GM08714 (cell line): ENCODE results near the gene STARD10.

Experiments
- H3K4me3 ChIP-seq: fragments of 200-500 bp; sonication (Bioruptor generic); 2 replicates; pipeline ENCODE4 v1.5.1; 2014; ENCODE audit warnings: mild to moderate bottlenecking, low read length, inconsistent platforms
- ZNF274 ChIP-seq: IDR thresholded peaks from 2 replicates; pipeline ENCODE4 v1.6.1; 2012; ENCODE audit warnings: mild to moderate bottlenecking, low read depth, low read length

STARD10 gene

DNA sequence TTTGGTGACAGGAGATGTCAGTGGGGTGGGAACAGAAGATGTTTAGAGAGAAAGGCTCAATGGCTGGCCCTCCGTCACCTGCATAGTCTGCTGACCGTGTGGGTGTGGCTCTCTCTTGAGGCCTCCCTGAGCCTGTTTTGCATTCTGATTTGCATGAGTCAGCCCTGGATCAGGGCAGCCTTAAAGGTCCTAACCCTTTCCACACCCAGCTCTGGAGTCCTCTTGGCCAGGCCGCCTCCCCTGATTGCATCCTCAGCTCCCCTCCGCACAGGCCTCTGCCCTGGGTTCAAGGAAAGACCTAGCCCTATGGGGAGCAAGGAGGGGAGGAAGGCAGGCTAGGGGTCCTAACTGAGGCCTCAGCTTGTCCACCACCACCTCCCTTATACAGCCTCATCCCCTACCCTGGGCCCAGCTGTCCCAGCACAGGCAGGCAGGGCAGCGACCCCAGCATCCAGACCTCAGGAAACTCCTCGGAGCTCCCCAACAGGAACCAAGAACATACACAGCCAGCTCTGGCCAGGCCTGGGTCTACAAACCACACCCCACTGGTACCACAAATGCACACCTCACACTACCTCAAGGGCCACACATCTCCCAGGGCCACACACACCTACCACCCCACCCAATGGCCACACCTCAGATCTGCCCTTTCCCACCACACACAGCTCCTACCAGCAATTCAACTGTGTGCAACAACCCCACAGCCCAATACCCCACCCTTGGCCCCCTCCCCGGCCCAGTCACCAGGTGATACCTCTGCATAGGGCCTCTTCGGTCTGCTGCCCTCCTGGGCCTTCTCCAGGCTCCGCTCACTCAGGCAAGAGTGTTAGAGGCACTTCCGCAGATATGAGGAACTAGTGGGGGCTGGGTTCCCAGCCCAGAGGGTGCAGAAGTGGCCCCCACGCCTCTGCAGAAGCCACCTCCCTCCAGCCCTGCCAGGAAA is 55.4 kb downstream of the STARD10 start:
- TF ChIP-seq ZNF274: no peak
- peak overlapping the region; percentile 30; the same call in 1 of the 2 replicates for H3K4me3 ChIP-seq

DNA sequence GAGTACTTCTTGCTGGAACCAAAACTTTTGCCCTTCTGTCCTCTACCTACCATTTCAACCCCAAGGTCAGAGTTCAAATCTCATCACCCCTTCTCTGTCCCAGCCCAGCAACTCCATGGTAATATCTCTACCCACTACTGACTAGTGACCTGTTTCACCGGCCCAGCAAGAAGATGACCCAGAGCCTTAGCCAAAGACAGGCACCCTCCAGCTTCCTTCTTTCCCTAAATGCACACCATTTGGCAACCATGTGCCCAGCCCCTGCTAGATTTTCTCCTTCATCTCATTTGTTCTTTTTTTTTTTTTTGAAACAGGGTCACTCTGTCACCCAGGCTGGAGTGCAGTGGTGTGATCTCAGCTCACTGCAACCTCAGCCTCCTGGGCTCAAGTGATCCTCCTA is 56.5 kb downstream of the STARD10 start:
- TF ChIP-seq ZNF274: no peak
- no peak overlapping the region for H3K4me3 ChIP-seq

DNA sequence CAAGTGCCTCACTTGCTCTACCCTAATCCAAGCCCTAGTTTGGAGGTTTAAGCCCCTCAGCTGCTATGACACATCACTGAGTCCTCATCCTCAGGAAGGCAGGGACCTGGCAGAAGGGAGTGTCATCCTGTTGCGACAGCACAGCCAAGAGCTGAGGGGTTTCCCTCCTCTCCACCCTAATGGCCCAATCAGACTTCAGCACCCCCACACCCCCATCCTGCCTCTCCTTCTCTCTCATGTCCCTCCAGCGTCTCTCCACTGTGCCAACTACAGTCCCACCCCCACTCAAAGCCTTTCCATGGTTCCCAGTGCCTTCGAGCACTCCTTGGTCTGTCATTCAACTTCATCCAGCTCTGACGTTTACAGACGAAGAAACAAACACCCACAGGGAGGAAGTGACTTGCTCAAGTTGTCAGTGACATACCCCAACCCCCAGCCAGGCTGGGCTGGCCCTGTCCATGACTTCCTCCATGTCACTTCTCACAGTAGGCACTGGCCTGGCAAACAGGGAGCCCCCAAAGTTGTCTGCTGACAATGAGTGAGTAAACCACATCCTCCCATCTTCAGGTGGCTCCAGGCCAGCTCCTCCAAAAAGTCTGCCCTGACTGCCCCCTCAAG is 57.3 kb downstream of the STARD10 start:
- no peak for TF ChIP-seq ZNF274
- H3K4me3 ChIP-seq: no peak overlapping the region

DNA sequence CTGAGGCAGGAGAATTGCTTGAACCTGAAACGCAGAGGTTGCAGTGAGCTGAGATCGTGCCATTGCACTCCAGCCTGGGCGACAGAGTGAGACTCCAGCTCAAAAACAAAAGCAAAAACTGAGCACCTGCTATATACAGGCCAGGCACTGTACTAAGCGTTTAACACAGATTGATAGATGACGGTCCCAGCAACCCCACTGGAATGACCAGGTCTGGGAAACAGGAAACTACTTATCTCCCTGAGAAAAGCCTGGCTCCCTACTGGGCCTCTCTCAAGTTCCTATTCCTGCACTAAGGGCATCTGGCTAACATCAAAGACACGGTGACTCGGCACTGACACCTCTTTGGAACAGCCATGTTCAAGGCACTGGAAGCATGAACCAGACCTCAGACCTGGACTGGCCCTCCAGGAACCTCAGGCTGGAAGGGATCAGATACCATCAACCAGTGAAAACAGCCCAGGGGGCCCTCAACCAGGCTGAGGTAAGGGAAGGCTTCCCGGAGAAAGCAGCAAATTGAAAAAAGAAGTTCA is 58.3 kb downstream of the STARD10 start:
- TF ChIP-seq ZNF274: no peak
- no peak overlapping the region for H3K4me3 ChIP-seq

DNA sequence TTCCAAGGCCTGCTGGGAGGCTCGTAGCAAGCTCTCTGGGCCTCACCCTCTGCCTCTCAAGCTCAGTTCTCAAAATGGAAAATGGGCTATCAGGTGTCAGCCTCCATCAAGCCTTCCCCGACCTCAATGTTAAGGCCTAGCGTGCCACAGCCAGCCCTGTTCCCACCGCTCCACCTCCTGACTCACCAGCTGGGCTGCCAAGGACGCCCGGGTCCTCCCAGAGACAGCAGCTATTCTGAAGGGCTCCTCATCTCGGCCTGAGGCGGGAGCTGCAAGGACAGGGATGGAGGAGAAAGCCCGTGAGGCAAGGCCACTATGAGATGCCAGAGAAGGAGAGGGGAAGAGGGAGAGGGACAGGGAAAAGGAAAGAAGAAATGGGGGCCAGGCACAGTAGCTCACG is 61.5 kb downstream of the STARD10 start:
- no peak overlapping the region for H3K4me3 ChIP-seq
- TF ChIP-seq ZNF274: no peak

DNA sequence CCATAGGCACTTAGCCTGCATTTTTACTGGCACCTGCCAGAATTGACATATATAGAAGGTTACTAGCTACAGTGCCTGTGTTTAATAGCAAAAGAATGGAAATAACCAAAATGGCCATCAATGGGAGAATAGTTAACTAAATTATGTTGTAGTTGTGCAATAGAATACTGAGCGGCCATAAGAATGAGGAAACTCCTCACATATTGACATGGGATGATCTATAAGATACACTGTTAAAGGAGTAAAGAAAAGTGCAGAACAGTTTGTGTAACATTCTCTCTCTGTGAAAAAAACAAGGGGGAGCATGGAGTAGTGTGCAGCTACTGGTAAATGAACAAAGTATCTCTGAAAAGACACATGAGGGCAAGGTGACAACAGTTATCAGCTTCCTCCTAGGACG is 63.1 kb downstream of the STARD10 start:
- no peak for TF ChIP-seq ZNF274
- H3K4me3 ChIP-seq: no peak overlapping the region

DNA sequence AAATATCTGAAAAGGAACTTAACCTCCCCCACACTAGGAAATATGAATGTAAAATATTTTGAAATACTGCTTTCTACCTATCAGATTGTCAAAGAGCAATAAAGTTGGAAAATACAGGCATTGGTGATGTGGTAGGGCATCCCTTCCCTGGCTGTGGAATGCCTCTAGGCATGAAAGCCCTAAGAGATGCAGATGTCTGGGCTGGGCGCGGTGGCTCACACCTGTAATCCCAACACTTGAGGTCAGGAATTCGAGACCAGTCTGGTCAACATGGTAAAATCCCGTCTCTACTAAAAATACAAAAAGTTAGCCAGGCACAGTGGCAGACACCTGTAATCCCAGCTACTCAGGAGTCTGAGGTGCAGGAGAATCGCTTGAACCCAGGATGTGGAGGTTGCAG is 63.6 kb downstream of the STARD10 start:
- TF ChIP-seq ZNF274: no peak
- no peak overlapping the region for H3K4me3 ChIP-seq

DNA sequence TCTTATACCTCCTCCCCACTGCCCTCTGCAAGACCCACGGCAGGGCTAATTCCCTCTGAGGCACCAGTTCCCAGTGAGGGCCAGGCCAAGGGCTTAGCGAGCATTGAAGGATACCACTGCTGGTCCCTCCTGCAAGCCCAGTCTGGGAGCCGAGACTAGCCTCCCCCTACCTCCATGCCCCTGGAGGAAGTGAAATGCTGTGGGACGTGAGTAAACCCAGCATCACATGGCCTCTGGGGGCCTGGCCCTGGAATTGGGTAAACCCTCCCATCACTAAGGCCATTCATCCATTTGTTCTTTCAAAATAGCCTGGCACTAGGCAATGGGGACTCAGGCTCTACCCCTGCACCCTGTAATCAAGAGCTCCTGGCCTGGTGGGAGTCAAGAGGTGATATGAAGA is 66.3 kb downstream of the STARD10 start:
- TF ChIP-seq ZNF274: no peak
- no peak overlapping the region for H3K4me3 ChIP-seq

DNA sequence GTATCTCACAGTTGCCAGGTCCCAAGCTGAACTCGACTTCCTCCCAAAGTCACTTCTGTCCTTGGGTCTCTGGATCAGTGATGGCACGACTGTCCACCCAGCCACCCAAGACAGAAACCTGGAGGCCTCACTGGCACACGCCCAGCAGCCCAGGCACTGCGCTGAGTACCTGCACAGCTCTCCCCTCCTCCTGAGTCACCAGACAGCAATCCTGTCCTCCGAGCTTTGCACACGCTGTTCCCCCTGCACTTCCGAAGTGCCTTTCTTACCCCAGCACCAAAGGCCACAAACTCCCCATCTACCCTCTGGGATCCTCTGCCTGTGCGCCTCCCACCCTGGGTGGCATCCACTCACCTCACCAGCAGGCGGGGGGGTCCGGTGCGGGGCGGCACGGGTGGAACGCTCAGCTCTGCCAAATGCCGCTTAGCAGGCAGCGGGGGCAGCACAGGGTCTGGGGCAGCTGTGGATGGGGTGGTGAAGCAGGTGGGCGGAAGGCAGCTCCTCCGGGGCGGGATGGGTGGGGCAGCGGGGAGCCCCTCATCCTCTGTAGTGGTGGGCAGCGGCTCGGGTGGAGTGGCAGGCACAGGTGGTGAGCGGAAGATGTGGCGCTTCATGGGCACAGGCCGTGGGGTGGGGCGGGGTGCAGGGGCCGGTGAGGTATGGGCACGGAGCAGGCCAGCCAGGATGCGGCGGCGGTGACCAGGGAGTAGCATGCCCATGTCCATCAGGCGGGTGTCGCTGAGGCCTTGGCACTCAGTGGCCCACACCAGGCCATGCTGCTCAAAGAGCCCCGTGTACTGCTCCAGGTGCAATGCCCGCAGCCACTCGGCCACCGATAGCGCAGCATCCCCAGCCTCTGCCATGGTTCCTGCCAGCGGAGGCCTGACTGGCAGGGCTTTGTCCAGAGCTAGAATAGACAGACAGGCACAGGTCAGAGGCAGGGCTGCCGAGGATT is 67.3 kb downstream of the STARD10 start:
- no peak overlapping the region for H3K4me3 ChIP-seq

DNA sequence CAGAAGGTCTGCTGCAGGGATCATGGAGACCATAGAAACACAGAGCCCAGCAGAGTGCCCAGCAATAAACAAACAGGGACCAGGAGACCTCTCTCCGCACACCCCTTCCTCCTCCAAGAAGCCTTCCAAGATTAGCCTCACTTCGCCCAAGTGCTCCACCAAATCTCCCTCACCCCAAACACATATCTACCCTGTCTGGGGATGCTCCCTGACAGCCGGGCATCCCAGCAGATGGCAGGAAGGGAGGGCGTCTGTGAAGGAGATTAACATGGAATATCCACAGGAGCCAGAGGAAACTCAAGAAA is 68.2 kb downstream of the STARD10 start:
- no peak for TF ChIP-seq ZNF274
- no peak overlapping the region for H3K4me3 ChIP-seq

More for the DNA sequence above, 67.3 kb downstream of the STARD10 start:
- TF ChIP-seq ZNF274: no peak

DNA sequence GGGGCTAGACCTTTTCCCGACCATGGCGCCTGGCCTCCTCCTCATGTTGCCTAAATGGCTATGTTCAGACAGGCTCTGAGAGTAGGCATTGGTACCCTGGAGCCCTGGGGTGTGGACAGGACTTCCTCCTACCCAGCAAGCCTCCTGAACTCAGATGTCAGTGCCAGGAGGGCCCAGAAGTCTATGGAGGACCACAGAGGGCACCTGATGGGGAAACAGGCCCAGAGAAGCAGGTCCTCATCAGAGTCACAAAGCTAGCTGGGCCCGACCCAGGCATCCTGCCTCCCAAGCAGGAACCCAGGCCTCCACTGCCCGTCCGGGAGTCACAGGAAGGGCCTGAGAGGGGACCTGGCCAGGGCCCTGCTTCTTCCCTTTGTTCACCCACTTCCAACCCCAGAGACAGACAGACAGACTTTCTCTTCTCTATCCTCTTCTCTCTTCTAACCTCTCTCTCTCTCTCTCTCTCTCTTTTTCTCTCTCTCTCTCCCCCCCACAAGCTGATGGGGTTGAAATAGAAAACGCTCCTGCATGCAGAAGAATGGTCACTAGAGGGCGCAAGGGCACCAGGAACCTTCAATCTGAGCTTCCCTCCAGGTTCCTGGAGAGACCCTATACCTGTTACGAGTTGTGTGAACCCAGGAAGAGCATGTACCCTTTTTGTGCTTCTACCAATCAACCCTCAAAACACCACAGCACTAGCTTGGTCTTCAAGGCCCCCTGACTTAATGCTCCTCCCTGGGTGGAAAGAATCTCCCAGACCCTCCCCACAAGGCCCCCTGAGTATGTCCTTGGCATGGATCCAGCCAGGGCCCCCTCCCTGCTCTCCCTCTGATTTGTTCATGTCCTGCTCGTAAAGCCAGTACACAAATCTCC is 68.8 kb downstream of the STARD10 start:
- no peak for TF ChIP-seq ZNF274
- H3K4me3 ChIP-seq: no peak overlapping the region

DNA sequence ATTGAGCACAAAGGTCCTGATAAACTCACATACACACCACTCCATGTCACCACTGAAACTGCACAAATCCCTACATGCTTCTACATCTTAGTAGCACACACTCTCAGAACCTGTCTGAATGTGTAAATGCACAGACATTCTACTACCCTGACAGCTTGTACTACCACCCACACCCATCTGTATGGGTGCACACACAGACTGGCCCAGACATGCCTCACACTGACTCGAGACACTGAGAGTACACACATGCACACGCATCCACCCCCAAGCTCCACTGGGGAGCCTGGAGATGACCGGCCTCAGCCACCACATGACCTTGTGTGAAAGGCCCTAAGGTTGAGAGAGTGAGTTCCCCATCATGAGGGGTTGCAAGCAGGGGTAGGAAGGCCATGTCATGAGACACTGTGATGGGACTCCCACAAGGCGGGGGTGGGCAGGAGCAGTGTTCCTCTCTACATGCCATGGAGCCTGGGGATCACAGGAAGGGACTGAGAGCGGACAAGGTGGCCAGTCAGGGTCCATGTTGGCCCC is 69.8 kb downstream of the STARD10 start:
- no peak for TF ChIP-seq ZNF274
- H3K4me3 ChIP-seq: no peak overlapping the region

DNA sequence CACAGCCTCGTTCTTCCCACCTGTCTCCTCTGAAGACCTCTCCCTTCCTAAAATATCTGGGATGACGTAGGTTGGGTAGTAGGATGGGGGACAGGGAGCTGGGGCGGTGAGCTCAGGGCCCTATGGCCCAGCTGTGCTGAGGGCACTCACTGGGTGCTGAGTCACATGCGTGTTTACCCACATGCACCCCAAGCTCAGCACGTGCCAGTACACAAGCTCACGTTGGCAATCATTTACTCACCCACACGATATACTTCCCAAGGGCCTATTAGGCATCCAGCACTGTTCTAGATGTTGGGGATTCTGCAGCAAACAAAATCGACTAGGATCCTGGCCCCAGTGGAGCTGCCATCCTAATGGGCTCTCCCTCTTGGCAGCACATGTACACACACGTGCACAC is 70.3 kb downstream of the STARD10 start:
- no peak overlapping the region for H3K4me3 ChIP-seq
- no peak for TF ChIP-seq ZNF274
